T1000 (cell line): Measurements from ENCODE around the gene MOB3B.
"Not testable (repeated sequence)": the region's sequence is repeated elsewhere in the genome, so short reads cannot be mapped to it uniquely, and the experiment has no call there.

Experiments used
- DNase-seq: peaks from one replicate; lab custom pipeline; 2025; ENCODE audit warnings: mixed read lengths; lab: John Stamatoyannopoulos, UW

The MOB3B gene

DNA sequence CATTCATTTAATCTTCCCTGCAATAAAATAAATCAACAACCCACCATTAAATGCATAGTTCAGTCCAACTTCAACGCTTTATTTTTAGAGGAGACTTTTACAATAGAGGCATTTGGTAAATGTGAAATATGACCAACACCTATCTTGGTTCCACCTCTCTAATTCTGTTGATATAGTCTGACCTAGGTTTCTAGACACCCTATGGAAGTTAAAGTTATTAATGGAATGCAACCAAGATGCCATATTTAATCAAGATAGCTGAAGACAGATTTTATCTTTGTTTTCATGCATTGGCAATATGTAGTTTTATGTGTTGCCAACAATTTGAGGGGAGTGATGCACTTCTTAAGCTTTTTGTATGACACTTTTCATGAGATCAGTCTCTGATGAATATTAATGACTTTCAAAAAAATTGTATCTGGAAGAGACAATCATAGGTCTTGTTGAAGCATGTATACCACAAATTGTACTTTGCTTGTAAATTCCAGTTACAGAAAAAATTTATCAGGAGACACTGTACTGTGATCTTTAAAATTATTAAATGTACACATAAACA is 107.3 kb downstream of the MOB3B start:
- DNase-seq = no peak

DNA sequence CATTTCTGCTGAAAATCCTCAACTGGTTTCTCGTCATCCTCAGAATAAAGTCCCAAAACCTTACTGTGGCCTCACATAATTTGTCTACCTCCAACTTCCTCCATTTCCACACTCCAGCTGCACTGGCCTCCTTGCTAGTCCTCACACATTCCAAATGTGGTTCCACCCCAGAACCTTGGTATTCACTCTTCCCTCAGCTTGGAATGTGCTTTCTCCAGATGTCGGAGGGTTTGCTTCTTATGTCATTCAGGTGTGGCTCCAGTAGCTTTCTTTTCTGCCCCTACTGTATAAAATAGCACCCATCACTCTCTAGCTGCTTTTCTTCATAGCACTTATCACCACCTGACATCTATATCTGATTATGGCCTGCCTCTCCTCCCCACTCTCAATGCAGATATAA is 108.0 kb downstream of the MOB3B start:
- DNase-seq = no peak

DNA sequence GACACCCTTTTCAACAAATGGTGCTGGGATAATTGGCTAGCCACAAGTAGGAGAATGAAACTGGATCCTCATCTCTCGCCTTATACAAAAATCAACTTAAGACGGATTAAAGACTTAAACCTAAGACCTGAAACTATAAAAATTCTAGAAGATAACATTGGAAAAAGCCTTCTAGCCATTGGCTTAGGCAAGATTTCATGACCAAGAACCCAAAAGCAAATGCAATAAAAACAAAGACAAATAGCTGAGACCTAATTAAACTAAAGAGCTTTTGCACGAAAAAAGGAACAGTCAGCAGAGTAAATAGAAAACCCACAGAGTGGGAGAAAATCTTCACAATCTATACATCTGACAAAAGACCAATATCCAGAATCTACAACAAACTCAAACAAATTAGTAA is 110.1 kb downstream of the MOB3B start:
- not testable (repeated sequence) for DNase-seq

DNA sequence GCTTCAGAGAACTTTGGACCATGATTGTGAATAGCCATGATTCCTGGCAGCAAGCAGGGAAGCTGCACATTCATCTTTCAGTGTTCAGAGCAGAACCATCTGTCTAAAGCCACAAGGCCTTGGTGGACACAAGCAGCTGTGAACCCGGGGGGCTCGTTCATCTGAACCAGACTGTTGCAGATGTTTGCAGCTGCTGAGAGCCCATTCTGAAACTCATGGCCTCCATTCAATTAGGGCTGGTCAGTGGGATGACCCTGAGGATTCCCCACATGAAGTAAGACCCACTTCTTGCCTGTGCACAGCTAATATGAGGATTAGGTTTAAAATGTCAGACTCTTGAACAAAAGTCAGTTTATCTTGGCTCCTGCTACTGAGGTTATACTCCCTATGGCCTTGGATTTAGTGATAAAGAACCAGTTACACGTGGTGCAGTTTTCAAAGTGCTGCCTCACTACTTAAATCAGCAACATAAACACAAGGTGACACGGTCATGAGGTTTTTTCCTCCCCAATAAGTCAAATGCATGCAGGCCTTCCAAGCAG is 115.3 kb downstream of the MOB3B start:
- DNase-seq = no peak

DNA sequence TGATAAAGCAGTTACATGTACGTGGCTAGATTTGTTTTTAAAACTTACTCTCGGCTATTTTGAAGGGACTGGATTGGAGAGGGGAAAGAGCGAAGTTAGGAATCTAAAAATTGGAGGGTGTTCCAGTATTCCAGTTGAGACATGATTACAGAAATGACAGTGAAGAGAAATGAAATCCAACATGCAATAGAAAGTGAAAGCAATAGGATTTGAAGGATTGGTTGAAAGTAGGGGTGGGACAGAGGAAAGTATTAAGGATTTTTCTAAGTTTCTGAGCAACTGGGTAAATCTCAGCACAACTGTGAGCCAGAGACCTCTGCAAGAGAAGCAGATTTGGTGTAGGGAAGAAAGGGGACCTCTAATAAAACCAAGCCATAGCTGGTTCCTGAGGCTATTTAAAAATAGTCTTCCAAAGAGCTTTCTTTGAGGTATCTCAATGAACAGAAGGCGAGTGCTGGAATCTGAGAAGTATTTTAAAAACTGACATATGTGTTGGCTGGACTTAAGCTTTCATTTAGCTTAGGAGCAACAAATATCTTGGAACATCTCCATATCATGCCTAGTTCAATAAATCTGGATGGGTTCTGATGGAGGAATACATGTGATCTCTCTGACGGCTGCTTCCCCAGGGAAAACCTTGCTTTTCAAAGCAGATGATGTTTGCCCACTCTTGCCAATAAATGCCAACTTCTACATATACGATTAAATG is 115.9 kb downstream of the MOB3B start:
- DNase-seq = no peak

DNA sequence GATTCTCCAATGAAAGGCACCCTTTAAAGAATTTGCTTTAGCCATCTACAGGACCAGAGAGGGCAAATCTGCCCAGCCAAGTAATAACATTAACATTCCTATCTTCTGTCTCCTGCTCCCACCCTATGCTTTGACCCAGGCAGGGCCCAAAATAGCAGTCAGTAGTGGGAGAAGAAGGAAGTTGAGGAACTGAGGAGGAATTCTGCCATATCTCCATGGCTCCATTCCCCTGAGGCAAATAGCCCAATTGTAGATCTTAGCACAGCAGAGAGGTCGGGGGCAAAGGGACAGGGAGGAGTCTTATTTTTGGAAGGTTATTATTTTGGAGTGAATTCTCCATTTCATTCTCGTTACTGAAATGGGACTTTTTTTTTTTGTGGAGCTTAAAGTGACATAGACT is 116.7 kb downstream of the MOB3B start:
- no peak for DNase-seq

DNA sequence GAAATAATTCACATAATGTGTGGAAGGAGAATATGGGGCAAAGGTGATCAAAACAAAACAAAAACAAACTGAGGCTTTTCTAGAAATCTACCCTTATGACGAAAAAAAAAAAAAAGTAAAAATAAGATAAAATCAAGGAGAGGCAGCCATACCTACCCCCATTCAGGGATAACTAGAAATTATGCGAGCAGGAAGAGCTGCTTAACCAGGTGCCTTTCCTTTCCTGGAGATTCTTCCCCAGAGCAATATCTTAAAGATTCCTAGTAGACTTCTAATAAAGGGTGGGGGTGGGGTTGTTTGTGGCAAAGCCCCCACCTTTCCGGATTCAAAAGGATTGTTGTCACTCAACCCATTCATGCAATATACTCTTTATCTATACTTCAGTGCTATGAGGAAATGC is 117.5 kb downstream of the MOB3B start:
- DNase-seq = no peak

DNA sequence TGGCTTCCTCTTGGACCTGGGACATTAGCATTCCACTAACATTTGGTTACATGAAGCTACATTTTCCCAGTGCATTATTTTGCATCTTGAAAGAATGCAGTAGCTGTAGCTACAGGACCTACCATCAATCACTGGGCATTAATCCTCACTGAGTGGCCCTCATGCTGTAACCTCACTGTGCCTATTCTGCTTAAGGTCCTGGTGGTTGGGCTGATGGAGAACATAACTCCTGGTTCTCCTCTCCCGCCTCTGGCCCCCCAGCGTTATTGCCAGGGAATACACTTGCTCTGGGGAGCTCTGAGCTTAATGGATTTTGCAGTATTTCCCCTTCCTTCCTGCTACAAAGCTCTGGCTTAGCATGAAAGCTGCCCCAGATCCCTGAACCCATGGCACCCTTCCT is 121.1 kb downstream of the MOB3B start:
- no peak for DNase-seq

DNA sequence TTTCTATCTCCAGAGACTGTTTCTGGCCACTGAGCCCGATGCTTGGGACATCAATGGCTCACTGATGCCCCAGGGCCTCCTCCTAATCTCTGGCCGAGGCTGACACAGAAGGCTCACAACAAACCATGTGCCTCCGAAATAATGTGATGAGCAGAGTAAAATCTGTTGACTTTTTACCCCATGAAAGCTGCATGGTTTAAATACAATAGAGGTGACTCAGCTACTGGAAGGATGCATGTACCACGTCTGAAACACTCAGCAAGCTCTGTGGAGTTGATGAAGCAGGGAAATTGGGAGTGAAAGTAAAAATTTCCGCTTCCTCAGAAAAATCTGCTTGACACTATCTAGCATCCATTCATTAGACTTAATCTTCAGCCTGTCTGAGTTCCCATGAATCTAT is 121.6 kb downstream of the MOB3B start:
- DNase-seq = no peak

DNA sequence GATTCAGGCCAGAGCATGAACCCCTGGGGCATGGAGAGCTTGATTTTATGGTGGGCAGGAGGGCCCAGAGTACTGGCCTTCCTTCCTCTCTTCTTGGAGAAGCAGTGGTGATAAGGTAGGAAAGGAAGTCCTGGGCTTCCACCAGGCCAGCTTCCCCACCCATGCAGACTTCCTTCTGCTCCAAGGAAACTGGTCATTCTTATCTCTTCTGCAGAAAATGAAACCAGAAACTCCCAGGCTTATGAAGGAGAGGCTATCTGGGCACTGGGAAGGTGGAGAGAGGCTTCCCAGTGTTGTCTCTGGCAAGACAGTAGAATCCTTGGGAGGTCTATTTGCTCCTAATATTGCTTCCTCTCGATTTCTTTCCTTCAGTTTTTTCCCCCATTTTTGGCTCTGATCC is 122.1 kb downstream of the MOB3B start:
- DNase-seq = no peak

DNA sequence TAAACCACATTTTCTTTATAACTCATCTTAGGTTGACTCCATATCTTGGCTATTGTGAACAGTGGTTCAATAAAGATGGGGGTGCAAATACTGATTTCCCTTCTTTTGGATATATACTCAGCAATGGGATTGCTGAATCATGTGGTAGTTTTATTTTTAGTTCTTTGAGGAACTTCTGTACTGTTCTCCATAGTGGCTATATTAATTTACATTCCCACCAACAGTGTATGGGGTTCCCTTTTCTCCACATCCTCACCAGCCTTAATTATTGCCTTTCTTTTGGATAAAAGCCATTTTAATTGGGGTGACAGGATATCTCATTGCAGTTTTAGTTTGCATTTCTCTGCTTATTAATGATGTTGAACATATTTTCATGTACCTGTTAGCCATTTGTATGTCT is 125.0 kb downstream of the MOB3B start:
- no peak for DNase-seq

DNA sequence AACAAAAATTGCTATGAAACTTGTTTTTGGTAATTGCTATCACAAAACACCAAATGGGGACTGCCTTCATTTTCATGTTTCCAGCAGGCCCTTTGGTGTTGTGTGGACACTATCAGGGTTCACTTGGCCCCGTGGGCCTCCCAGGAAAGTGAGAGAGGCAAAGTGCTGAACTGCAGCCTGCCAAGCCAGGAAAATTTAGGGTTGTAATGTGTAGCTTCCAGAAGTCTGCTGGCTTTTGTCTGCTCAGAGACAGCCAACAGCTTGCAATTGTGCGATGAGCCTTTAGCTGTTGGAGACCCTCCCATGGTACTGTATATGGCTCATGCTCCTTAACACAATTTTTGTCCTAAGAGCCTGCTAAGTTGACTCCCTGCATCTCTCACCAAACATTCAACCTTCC is 127.0 kb downstream of the MOB3B start:
- DNase-seq = no peak

DNA sequence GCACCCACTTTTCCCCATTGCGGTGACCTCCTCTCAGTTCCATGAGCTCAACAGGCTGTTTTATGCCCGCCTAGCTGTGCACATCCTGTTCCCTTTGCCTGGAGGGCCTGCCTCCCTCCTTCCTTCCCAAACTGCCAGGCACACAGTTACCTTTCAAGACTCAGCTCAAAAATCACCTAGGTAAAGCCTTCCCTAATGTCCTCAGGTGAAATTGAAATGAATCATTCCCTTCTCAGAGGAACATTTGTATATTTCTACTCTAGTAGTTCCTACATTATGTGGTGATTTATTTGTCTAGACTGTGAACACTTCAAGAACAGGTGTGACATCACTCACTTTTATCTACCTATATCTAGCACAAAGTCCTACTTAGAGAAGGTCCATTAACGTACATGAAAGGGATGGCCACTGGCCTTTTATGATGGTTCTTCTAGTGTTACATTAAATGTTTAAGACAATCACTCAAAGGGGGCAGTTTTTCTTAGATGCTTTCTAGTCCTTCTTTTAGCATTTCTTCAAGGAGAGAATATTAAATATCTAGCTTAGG is 129.2 kb downstream of the MOB3B start:
- no peak for DNase-seq

DNA sequence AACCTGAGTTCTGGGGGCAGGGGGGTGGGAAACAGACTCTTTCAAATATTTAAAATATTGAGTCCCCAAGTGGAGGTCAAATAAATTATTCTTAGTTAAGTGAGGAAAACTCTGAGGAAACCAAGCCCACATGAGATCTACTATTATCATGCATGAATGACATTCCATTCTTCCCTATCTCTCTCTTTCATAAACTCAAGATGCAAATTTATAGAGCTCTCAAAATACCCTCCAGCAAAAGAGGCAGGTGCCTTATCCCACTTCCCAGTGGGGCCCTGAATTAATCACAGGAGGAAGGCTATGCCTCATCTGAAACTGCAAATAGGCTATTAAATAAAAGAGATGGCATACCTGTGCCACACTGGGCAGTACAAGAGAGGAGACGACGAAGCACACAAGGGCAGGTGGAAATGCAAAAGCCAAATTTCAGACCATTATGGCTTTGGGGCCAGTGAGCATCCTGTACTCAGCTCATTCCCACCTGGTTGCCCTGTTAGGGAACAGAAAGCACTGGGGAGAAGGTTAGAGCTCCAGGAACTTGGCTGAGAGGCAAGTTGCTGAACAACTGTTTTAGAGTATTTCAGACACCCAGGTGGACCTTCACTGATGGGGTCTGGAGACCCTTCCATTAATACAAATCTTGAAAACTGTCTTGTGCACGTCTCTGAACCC is 130.5 kb downstream of the MOB3B start:
- no peak for DNase-seq

DNA sequence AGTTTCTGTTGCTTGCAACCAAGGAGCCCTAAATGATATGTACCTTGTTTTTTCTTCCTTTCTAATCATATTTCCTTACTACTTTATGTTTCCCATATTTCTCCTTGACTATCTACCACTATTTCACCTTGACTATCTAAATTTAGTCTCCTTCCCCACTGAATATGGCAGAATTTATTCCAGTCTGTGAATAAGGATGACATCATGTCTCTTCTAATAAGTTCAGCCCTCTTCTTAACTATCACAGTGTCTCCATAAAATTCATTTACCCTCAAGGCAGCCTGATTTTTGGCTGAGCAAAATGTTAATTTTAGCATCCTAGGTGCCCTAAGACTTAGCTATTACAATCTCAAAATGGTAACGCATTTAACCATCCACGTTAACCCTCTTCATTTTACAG is 133.1 kb downstream of the MOB3B start:
- no peak for DNase-seq

DNA sequence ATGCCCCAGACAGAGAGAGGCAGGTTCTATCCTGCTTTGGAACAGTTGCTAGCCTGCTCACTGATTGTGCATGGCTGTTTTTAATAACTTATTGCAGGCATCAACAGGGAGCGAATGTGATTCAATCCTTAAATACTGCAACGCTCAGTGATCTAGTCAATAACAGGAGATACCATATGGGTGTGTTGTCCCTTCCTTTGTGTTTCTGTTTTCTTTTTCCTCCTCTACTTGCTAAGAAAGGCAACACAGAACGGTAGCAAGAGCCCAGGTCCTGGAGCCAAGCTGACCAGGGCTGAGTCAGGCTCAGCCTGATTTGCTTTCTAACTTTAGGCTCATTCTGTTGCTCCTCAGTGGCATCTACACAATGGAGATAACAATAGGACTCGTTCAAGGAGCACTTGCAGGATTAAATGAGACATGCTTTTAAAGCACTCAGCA is 134.1 kb downstream of the MOB3B start:
- DNase-seq = no peak

DNA sequence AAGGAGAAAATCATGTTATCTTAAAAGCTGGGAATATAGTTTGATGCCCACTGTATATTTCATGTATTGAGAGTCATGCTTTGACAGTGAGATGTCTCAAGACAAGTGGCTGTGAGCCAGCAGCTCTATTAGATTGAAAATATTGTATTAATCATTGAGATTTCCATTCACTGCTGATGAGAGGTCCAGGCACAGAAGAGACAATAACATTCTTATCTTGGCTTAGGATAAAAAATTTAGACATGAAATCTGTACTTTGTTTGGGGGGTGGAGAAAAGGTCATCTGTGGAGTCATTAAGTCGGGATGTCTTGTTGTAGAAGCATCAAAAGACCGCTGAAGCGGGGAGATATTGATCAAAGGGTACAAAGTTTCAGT is 134.8 kb downstream of the MOB3B start:
- no peak for DNase-seq

DNA sequence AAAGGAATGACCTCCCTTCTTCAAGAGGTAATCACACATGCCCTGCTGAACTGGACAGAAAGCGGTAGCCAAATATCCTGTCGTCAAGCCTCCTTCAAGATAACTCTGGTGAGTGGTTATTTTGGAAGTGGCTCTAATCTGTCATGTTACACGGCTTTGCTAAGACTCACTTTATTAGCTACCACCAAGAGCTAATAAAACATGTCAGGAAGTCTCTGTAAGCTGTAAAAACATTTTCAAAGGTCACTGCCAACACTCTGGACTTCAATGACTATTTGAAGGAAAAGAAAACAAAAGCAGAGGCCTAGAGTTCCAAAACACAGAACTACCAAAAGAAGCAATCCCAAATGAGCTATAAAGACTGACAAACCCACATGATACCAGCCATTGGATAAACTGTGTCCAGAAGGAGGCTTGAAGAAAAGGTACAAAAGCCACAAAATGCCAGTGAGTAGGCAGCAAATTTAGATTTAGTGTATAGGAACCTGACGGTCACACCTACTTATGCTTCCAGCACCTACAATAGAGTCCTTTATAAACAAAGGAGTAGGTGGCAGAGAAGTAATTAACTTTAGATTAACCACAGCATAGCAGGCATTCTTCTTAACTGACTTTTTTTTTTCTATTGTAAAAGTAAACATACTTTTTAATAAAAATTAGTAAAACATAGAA is 135.3 kb downstream of the MOB3B start:
- DNase-seq = no peak

DNA sequence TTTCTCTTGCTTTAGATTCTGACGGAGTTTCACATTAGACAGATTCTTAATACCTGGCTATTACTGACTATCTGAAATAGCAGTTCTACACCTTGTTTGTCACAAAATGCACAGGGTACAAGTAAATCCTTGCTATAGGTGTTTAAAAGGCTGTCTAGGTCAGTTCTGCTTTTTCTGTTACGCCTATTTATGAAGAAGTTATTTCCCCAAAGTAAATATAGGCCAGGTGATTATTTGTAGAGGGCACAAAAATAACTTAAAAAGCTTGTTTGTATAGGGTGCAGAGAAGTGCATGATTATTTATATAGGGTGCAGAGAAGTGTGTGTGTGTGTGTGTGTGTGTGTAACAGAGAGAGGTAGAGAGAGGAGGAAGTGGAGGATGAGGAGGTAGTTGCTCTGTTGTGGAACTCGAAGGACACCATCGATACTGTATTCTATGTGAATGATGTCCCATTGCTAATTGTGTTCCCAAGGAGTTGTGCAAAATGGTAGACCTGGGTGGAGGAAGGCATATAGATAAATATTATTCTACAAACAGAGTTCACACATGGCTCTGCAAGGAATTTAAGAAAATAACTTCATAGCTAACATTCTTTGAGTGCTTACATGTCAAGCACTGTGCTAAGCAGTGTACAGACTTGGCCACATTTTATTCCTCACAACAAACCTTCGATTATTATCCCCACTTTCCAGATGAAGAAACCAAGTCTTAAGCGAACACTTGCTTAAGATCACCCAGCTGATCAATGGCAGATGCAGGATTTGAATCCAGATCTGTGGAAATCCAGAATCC is 136.4 kb downstream of the MOB3B start:
- DNase-seq = no peak

DNA sequence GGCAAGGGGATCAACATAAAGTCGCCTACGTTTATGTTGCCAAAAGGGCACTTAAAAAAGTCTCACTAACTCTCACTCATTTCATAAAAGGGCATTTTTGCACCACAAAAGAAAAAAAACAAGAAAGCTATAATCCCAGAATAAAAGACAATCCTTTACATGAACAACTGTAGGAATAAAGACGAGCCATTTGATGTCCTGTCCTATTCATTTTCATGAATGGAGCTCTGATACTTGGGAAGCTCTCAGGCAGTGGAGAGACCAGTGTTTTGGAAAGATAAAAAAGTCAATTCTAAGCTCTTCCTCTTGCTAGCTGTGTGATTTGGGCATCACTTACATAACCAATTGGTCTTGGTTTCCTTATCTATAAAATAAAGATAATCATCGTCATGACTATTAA is 137.2 kb downstream of the MOB3B start:
- no peak for DNase-seq

DNA sequence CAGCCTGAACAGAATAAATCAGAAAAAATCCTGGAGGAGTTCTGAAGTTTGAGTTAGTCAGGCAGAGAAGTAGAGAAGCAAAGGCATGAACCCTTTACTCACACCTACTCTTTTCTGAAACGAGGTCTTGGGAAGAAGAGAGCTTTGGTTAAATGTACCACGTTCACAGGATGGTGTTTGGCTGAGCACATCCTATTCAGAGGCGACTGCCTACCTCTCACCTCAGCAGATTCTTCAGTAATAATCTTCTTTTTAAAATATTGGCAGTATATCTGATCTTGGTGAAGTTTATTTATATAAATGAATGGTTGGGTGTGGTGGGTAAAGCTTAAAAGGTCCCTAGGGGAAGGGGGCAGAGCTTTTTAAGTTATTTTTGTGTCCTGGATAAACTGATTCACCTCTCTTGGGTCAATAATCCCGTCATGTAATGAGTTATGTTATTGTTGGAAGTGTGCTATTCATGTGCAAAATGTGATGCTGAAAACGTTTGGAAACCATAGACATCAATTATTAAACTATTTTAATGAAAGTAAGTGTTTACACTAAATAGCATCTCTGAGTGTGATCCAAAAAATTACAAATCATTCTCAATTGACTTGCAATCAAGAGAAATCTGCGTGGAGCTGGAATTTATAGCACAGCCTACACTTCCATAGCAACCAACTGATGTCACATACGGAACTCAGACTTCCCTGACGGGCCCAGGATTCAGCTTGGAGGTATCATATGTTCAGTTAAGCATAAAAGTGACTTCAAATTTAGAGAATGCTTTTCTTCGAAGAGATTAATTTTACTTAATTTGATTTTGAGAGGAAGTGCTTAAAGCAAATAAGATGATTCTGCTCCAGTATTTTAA is 138.3 kb downstream of the MOB3B start:
- no peak for DNase-seq
